ENCODE data around the gene BCDIN3D. TPM values are rescaled to one million over a fixed set of nuclear protein-coding genes. Genes with fewer than 3 reads are reported as not detected.
"Not testable (repeated sequence)": the region's sequence is repeated elsewhere in the genome, so short reads cannot be mapped to it uniquely, and the experiment has no call there.

BCDIN3D gene
- total and polyA plus RNA-seq, 2 experiments from 2014 or later: 3.5 to 5.6 TPM

- Histone ChIP-seq H3K4me3 (no peak overlapping the region), H3K4me1 (ENCODE audit: insufficient read depth) (no peaks in the 10 kb centered on the region), H4K20me1 (ENCODE audit: insufficient read depth, poor library complexity, severe bottlenecking) (no peaks in the 10 kb centered on the region), H3K27ac (no peak overlapping the region), H3K9me2 (replicated peaks; ENCODE audit: insufficient read depth) (no peaks in the 10 kb centered on the region), H3K4me2 (no peak overlapping the region), H3K36me3 (replicated peaks; ENCODE audit: insufficient read depth, low read depth) (no peaks in the 10 kb centered on the region), H3K27me3 (peaks cover 3% of the 10 kb centered on the region), H3K9me3 (ENCODE audit: low read depth) (no peaks in the 10 kb centered on the region), H3K79me2 (no peaks in the 10 kb centered on the region), H2AFZ (no peak overlapping the region)
- DNase-seq (ENCODE audit: low spot score): no peak
- no peak for TF ChIP-seq EZH2 (IDR thresholded peaks at IDR 0.05; ENCODE audit: borderline replicate concordance)
- TF ChIP-seq, protein P1, sequence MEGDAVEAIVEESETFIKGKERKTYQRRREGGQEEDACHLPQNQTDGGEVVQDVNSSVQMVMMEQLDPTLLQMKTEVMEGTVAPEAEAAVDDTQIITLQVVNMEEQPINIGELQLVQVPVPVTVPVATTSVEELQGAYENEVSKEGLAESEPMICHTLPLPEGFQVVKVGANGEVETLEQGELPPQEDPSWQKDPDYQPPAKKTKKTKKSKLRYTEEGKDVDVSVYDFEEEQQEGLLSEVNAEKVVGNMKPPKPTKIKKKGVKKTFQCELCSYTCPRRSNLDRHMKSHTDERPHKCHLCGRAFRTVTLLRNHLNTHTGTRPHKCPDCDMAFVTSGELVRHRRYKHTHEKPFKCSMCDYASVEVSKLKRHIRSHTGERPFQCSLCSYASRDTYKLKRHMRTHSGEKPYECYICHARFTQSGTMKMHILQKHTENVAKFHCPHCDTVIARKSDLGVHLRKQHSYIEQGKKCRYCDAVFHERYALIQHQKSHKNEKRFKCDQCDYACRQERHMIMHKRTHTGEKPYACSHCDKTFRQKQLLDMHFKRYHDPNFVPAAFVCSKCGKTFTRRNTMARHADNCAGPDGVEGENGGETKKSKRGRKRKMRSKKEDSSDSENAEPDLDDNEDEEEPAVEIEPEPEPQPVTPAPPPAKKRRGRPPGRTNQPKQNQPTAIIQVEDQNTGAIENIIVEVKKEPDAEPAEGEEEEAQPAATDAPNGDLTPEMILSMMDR (IDR thresholded peaks at IDR 0.05; ENCODE audit: poor library complexity): no peak
- WGBS (ENCODE audit: low lambda C conversion rate, missing lambda C conversion rate): 90% methylated on average over 16 of the region's 16 CpGs
These were observed 38.7 kb upstream of the BCDIN3D start for GRCh38 chr12:49881415-49882247.

GRCh38 chr12:49880756-49881414 lies 38.0 kb upstream of the BCDIN3D start:
- Histone ChIP-seq H3K4me1 (ENCODE audit: insufficient read depth) (no peaks in the 10 kb centered on the region), H3K27ac (no peak overlapping the region), H3K36me3 (replicated peaks; ENCODE audit: insufficient read depth, low read depth) (no peaks in the 10 kb centered on the region), H3K79me2 (no peaks in the 10 kb centered on the region), H3K4me3 (no peak overlapping the region), H3K9me2 (replicated peaks; ENCODE audit: insufficient read depth) (no peaks in the 10 kb centered on the region), H2AFZ (no peak overlapping the region), H3K9me3 (ENCODE audit: low read depth) (no peaks in the 10 kb centered on the region), H3K27me3 (peaks cover 3% of the 10 kb centered on the region), H3K4me2 (no peak overlapping the region), H4K20me1 (ENCODE audit: insufficient read depth, poor library complexity, severe bottlenecking) (no peaks in the 10 kb centered on the region)
- TF ChIP-seq EZH2phosphoT487 (IDR thresholded peaks at IDR 0.05; ENCODE audit: low read depth, severe bottlenecking, unreplicated experiment) (no peak), EZH2 (IDR thresholded peaks at IDR 0.05; ENCODE audit: borderline replicate concordance) (no peak)
- TF ChIP-seq, protein P1 (IDR thresholded peaks at IDR 0.05; ENCODE audit: poor library complexity): no peak
- WGBS (ENCODE audit: low lambda C conversion rate, missing lambda C conversion rate): 94% methylated on average over 5 of the region's 5 CpGs
- DNase-seq (ENCODE audit: low spot score): no peak

DNA sequence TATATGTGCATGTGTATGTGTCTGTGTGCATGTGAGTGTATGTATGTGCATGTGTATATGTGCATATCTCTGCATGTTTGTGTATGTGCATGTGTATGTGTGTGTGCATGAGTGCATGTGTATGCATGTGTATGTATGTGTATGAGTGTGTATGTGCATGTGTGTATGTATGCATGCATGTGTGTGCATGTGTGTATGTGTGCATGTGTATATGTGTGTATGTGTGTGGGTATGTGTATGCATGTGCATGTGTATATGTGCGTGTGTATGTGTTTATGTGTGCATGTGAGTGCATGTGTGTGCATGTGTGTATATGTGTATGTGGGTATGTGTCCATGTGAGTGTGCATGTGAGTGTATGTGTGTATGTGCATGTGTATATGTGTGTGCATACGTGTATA lies 36.2 kb upstream of the BCDIN3D start:
- not testable (repeated sequence) for H3K27ac ChIP-seq; H2AFZ ChIP-seq; H3K9me2 ChIP-seq (replicated peaks; ENCODE audit: insufficient read depth); H3K9me3 ChIP-seq (ENCODE audit: low read depth); H3K4me1 ChIP-seq (ENCODE audit: insufficient read depth); H3K4me2 ChIP-seq; H4K20me1 ChIP-seq (ENCODE audit: insufficient read depth, poor library complexity, severe bottlenecking); H3K36me3 ChIP-seq (replicated peaks; ENCODE audit: insufficient read depth, low read depth); H3K79me2 ChIP-seq; H3K4me3 ChIP-seq; H3K27me3 ChIP-seq; DNase-seq (ENCODE audit: low spot score)
- WGBS (ENCODE audit: low lambda C conversion rate, missing lambda C conversion rate): 94% methylated on average over 2 of the region's 2 CpGs

- no peak overlapping the region for H3K4me3 ChIP-seq
- H3K9me2 ChIP-seq (replicated peaks; ENCODE audit: insufficient read depth): no peaks in the 10 kb centered on the region
- H3K4me1 ChIP-seq (ENCODE audit: insufficient read depth): no peaks in the 10 kb centered on the region
- no peak overlapping the region for H3K4me2 ChIP-seq
- H3K36me3 ChIP-seq (replicated peaks; ENCODE audit: insufficient read depth, low read depth): no peaks in the 10 kb centered on the region
- H3K9me3 ChIP-seq (ENCODE audit: low read depth): no peaks in the 10 kb centered on the region
- no peaks in the 10 kb centered on the region for H3K79me2 ChIP-seq
- DNase-seq (ENCODE audit: low spot score): no peak
- no peaks in the 10 kb centered on the region for H3K27me3 ChIP-seq
- no peak overlapping the region for H3K27ac ChIP-seq
- H4K20me1 ChIP-seq (ENCODE audit: insufficient read depth, poor library complexity, severe bottlenecking): no peaks in the 10 kb centered on the region
- TF ChIP-seq EZH2phosphoT487 (IDR thresholded peaks at IDR 0.05; ENCODE audit: low read depth, severe bottlenecking, unreplicated experiment) (no peak), EZH2 (IDR thresholded peaks at IDR 0.05; ENCODE audit: borderline replicate concordance) (no peak)
- TF ChIP-seq, protein P1 (IDR thresholded peaks at IDR 0.05; ENCODE audit: poor library complexity): no peak
- no peak overlapping the region for H2AFZ ChIP-seq
- 75% methylated on average over 2 of the region's 2 CpGs for WGBS (ENCODE audit: low lambda C conversion rate, missing lambda C conversion rate)
These were observed 35.1 kb upstream of the BCDIN3D start for GRCh38 chr12:49878021-49878420.

Measured in hepatocyte (in vitro differentiated cells).